GM18499 (cell line): ENCODE data around the gene KLHL25.
A peak's percentile ranks its signal among the peaks of the same experiment; 100 is the strongest.
"Not testable (repeated sequence)": the region's sequence is repeated elsewhere in the genome, so short reads cannot be mapped to it uniquely, and the experiment has no call there.

ENCODE experiments used
- ATAC-seq: cut with Tn5 transposase; IDR thresholded peaks from one replicate; pipeline ENCODE4 v1.9.1; 2021; ENCODE audit warnings: moderate number of reproducible peaks; ENCODE audit not compliant: insufficient read depth, unreplicated experiment

Gene KLHL25, protein sequence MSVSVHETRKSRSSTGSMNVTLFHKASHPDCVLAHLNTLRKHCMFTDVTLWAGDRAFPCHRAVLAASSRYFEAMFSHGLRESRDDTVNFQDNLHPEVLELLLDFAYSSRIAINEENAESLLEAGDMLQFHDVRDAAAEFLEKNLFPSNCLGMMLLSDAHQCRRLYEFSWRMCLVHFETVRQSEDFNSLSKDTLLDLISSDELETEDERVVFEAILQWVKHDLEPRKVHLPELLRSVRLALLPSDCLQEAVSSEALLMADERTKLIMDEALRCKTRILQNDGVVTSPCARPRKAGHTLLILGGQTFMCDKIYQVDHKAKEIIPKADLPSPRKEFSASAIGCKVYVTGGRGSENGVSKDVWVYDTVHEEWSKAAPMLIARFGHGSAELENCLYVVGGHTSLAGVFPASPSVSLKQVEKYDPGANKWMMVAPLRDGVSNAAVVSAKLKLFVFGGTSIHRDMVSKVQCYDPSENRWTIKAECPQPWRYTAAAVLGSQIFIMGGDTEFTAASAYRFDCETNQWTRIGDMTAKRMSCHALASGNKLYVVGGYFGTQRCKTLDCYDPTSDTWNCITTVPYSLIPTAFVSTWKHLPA

DNA sequence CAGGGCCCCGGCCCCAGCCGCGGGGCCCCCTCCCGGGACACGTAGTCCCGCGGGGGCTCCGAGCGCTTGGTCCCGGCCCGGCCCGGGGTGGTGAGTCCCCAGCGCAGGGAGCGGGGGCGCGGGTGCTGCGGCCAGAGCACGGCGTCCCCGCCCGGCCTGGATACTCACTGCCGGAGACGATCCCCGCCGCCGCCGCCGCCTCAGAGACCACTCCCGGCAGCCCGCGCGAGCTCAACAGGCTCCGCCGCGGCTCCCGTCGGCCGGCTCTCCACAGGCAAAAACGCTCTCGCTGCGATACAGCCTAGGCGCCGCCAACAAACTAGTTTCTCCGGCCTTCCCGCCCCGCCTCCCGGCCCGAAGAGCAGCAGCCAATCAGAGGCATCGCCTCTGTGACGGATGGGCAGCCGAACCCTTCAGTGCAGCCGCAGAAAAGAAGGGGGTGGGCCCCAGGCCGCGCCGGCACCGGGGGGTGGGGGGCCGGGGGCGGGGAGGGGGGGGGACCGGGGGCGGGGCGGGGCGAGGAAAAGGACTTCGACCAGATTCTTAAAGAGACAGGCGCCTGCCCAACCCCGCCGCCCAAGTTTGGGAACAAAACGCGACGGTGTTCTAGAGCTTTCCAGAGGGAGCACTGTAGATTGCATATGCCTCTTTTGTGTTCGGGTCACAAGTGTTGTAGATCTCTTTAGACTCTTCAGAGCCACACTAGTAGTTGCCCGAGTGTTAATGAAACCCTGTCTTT, at the start of gene KLHL25:
Gene KLHL25, minus strand, starts transcription at position 328 of the 739 bp plus-strand sequence. CDS start 25,115 bp downstream, outside the sequence.
- peak; percentile 94 for ATAC-seq

DNA sequence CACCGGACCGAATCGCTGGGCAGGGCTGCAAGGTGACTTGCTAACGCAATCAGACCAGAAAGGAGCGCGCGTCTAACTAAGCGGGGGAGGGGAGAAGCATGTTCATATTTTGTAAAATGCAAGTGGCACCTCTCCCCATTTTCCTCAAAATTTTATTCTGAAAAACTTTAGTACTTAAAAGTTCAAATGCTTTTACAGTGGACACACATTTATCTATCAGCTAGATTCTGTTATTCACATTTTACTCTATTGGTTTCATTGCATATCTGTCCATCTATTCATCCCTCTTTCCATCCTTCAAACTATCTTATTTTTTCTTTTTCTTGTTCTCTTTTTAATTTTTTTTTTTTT, 46.1 kb upstream of the KLHL25 start:
- ATAC-seq: no peak

- ATAC-seq: no peak
Measured at GRCh38 chr15:85840079-85840801, 45.5 kb upstream of the KLHL25 start.

DNA sequence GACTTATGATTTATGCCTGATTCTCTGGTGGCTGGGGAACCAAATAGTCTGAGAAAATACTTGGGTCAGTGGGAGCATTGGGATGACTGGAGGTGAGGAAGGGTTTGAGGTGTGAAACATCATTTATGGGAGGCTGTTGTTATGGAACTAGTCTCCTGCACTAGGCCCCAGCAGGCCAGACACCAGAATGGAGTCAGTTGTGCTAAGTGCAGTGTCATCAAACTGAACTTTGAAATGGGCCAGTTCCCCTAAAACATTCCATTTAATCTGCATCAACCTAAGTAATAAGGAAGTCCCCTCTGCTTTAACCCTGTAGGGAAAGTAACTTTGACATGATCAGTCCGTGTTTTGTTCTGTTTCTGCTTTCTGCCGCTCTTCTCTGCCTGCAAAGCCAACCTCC, 44.9 kb upstream of the KLHL25 start:
- ATAC-seq: no peak

DNA sequence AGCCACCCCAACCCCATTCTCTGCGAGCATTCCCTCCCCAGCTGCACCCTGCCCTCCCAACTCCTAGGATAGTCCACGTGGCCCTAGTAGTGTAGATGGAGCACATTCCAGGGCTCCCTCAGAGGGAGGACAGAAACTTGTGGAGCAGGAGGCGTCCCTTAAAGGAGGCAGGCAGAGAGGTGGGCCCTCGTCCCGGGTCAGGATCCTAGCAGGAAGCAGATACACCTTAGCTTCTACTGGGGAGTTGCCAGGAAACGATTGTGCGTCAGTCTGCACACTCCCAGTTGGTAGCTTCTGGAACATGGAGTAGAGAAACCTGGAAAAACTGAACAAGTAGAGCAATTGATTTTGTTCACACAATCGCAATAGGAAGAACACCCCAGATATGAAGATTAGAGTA, 43.9 kb upstream of the KLHL25 start:
- ATAC-seq: no peak

- ATAC-seq: no peak
Measured at GRCh38 chr15:85837881-85838280, 43.2 kb upstream of the KLHL25 start.

DNA sequence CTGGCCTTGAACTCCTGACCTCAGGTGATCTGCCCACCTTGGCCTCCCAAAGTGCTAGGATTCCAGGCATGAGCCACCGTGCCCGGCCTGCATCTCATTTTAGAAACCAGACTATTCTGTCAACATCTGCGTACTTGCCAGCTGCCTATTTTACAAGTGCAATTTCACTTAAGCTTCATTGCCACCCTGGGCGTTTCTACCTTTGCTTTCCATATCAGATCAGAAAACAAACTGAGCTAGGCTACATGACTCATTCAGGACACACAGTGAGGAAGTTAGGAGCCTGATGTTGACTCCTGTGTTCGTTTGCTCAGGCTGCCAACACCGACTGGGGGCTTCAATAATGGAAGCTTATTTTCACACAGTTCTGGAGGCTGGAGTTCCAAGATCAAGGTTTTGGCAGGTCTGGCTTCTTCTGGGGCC, 42.3 kb upstream of the KLHL25 start:
- no peak for ATAC-seq

GRCh38 chr15:85834651-85835050, 39.9 kb upstream of the KLHL25 start:
- ATAC-seq: no peak

- ATAC-seq: no peak
Measured at GRCh38 chr15:85832394-85832793, 37.7 kb upstream of the KLHL25 start.

- no peak for ATAC-seq
Measured at GRCh38 chr15:85831415-85832113, 36.8 kb upstream of the KLHL25 start.

DNA sequence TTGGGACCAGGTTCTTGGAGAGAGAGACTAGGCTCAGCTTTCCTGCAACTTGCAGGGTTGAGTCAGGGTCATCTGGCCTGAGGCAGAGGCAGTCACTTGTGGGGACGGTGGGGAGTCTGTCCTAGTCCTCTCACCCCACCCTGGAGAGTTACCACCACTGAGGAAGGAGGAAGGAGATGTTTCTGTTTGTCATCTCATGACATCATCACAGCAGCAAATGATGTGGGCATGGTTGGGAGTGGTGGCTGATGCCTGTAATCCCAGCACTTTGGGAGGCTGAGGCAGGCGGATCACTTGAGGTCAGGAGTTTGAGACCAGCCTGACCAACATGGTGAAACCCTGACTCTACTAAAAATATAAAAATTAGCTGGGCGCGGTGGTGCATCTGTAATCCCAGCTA, 35.0 kb upstream of the KLHL25 start:
- ATAC-seq: not testable (repeated sequence)

GRCh38 chr15:85828874-85829273, 34.1 kb upstream of the KLHL25 start:
- no peak for ATAC-seq

- ATAC-seq: no peak
Measured at GRCh38 chr15:85828126-85828525, 33.4 kb upstream of the KLHL25 start.

- no peak for ATAC-seq
Measured at GRCh38 chr15:85826756-85827515, 32.2 kb upstream of the KLHL25 start.

DNA sequence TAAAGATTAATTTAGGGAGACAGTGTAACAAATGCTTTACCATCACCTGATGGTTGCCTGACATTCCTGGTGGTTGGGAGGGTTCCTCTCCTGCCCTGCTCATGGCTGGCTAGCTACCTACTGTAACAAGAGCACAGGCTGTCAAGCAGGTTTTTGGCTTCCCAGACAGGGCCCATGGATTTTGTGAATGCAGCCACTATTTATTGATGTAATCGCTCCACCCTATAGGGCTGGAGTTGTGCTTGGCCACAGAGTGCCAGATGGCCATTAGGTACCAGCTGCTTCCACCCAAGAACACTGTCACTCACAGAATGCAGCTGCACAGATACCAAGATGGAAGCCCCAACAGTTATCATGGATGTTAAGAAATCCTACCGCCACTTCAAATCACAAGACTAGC, 31.0 kb upstream of the KLHL25 start:
- ATAC-seq: no peak

GRCh38 chr15:85825118-85825517, 30.4 kb upstream of the KLHL25 start:
- ATAC-seq: no peak

DNA sequence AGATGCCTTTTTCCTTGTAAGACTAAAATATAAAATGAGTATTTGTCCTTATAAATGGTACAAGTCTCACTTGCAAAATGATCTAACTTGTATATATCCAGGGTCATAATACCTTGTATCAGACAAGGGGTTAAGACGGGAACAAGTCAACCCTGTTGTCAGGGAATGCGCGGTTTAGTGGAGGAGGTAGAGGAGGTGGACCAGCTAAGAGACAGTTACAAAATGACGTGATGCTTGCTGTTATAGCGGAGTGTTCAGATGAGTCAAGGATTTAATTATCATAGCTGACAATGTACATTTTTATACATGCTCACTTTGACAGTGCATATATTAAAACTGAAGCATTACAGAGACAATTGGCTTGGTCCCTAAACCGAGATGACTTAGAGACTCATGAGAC, 26.8 kb upstream of the KLHL25 start:
- ATAC-seq: no peak

- no peak for ATAC-seq
Measured at GRCh38 chr15:85819938-85820337, 25.2 kb upstream of the KLHL25 start.

GRCh38 chr15:85813234-85813633, 18.5 kb upstream of the KLHL25 start:
- ATAC-seq: no peak
